B cell (primary cell): Measurements from ENCODE around the gene FIBCD1. TPM values are rescaled to one million over a fixed set of nuclear protein-coding genes. Genes with fewer than 3 reads are reported as not detected.

Source experiments
- ATAC-seq: fragments of 200-7000 bp; cut with Tn5 transposase; one replicate; pipeline ENCODE4 v1.10.0; 2021; ENCODE audit warnings: low read depth, mild to moderate bottlenecking, moderate number of reproducible peaks, moderate library complexity
- CTCF ChIA-PET: fragments of 350-600 bp; sonication (Branson Sonifier 250); formaldehyde crosslinking; loops from one replicate; lab custom pipeline; 2021; ENCODE audit warnings: antibody characterized with exemption, inconsistent platforms; lab: Charles Lee
- POLR2A ChIA-PET: fragments of 350-600 bp; sonication (Branson Sonifier 250); formaldehyde crosslinking; loops from one replicate; lab custom pipeline; 2021; ENCODE audit warnings: antibody characterized with exemption; lab: Charles Lee
- DNase-seq: peaks from one replicate; pipeline ENCODE4 v3.0.0; 2013
- H2AFZ ChIP-seq: 2 replicates; pipeline ENCODE4 v1.6.1; 2012; ENCODE audit warnings: mild to moderate bottlenecking, low read depth, low read length; ENCODE audit not compliant: insufficient read depth, poor library complexity, severe bottlenecking
- H3K27ac ChIP-seq, 2 donors: 1 replicate in 1 of 2; 2 replicates in 1 of 2; pipeline ENCODE4 v1.5.1; 2012 to 2013; ENCODE audit warnings: low read length in 2 of 2, mild to moderate bottlenecking in 2 of 2, moderate library complexity in 1 of 2
- H3K27me3 ChIP-seq, 4 experiments: fragments of 200-600 bp in 1 of 4; sonication (generic) in 1 of 4; replicated peaks in 1 of 4; 1 replicate in 2 of 4; 2 replicates in 2 of 4; pipeline versions ENCODE4 v1.6.1 to v1.7.0; 2013 to 2016; ENCODE audit warnings: low read length in 3 of 4, mild to moderate bottlenecking in 2 of 4, mixed read lengths in 1 of 4, moderate library complexity in 1 of 4; ENCODE audit not compliant: insufficient read depth in 4 of 4, control insufficient read depth in 3 of 4; ENCODE audit errors: control extremely low read depth in 1 of 4
- H3K36me3 ChIP-seq, 2 experiments: replicated peaks in 1 of 2; 1 replicate in 1 of 2; 2 replicates in 1 of 2; pipeline versions ENCODE4 v1.6.1 to v1.7.1; 2013; ENCODE audit warnings: low read length in 1 of 2; ENCODE audit not compliant: insufficient read depth in 2 of 2, control insufficient read depth in 1 of 2; ENCODE audit errors: control extremely low read depth in 1 of 2, extremely low read depth in 1 of 2
- H3K4me1 ChIP-seq, 2 donors: fragments of 200-600 bp in 1 of 2; sonication (generic) in 1 of 2; 1 replicate in 1 of 2; 2 replicates in 1 of 2; pipeline versions ENCODE4 v1.5.1 to v1.6.1; 2013 to 2017; ENCODE audit warnings: low read length in 2 of 2; ENCODE audit not compliant: control insufficient read depth in 2 of 2, insufficient read depth in 2 of 2
- H3K4me2 ChIP-seq: replicated peaks from 2 replicates; pipeline ENCODE3; 2012; ENCODE audit warnings: mild to moderate bottlenecking, low read depth, low read length; ENCODE audit not compliant: poor library complexity, severe bottlenecking
- H3K4me3 ChIP-seq, 5 experiments: fragments of 200-600 bp in 1 of 5; sonication (generic) in 1 of 5; 1 replicate in 3 of 5; 2 replicates in 2 of 5; pipeline versions ENCODE4 v1.5.1 to v1.7.0; 2011 to 2016; ENCODE audit warnings: low read length in 4 of 5, mild to moderate bottlenecking in 4 of 5, low read depth in 2 of 5, control low read depth in 1 of 5, moderate library complexity in 1 of 5; ENCODE audit not compliant: insufficient read depth in 1 of 5; ENCODE audit errors: control extremely low read depth in 1 of 5, extremely low read depth in 1 of 5
- H3K79me2 ChIP-seq: fragments of 200-600 bp; sonication (generic); one replicate; pipeline ENCODE4 v1.6.0; 2016; ENCODE audit warnings: low read length; ENCODE audit not compliant: control insufficient read depth, insufficient read depth
- H3K9ac ChIP-seq: fragments of 200-600 bp; sonication (generic); 2 replicates; pipeline ENCODE4 v1.6.1; 2017; ENCODE audit warnings: mild to moderate bottlenecking, low read length, moderate library complexity
- H3K9me3 ChIP-seq, 3 donors: one replicate each; pipeline versions ENCODE4 v1.6.1 to v1.7.1; 2013; ENCODE audit warnings: low read length in 2 of 3; ENCODE audit not compliant: control insufficient read depth in 2 of 3, insufficient read depth in 1 of 3; ENCODE audit errors: control extremely low read depth in 1 of 3
- H4K20me1 ChIP-seq: 2 replicates; pipeline ENCODE4 v1.6.0; 2012; ENCODE audit warnings: mild to moderate bottlenecking, low read length; ENCODE audit not compliant: insufficient read depth, control insufficient read depth, poor library complexity, severe bottlenecking
- H3K27ac Mint-ChIP-seq: one replicate; pipeline ENCODE4 v1.8.0; 2021; ENCODE audit warnings: mixed read lengths
- H3K27me3 Mint-ChIP-seq: one replicate; pipeline ENCODE4 v1.8.0; 2021; ENCODE audit warnings: mixed read lengths
- H3K4me1 Mint-ChIP-seq: one replicate; pipeline ENCODE4 v1.8.0; 2021; ENCODE audit warnings: mixed read lengths
- H3K4me3 Mint-ChIP-seq: one replicate; pipeline ENCODE4 v1.8.0; 2021; ENCODE audit warnings: mixed read lengths
- H3K9me3 Mint-ChIP-seq: one replicate; pipeline ENCODE4 v1.8.0; 2022; ENCODE audit warnings: mixed read lengths; ENCODE audit not compliant: insufficient read depth
- EZH2 ChIP-seq: IDR thresholded peaks from 2 replicates; pipeline ENCODE4 v1.6.1; 2012; ENCODE audit warnings: borderline replicate concordance, low read depth, mild to moderate bottlenecking, moderate library complexity, low read length; ENCODE audit not compliant: insufficient read depth, poor library complexity, severe bottlenecking
- WGBS: methylation state at CpG from one replicate; pipeline ENCODE4 v1.1.5; 2013; ENCODE audit warnings: missing lambda C conversion rate; ENCODE audit not compliant: insufficient coverage; 5-methylcytosine and 5-hydroxymethylcytosine counted together
- intact Hi-C: fragments of 100-400 bp; cut with micrococcal nuclease; formaldehyde crosslinking; loops from one replicate; pipeline ENCODE4 v1.10.0; 2022
- polyA plus RNA-seq: library from polyadenylated mRNA; depleted of rRNA; stranded (reverse); fragments of >200 nt; gene quantifications from 2 replicates; pipeline ENCODE4 v1.2.3, GENCODE V29; 2012
- total RNA-seq, 2 donors: library from RNA; stranded (reverse); fragments of 120-200 nt in 1 of 2; gene quantifications; 1 replicate in 1 of 2; 2 replicates in 1 of 2; pipeline versions ENCODE4 v1.2.3 to v1.2.4, GENCODE V29; 2013 to 2022
- TF ChIP-seq, protein P1 (sequence below): fragments of 200-600 bp; IDR thresholded peaks from one replicate; pipeline ENCODE4 v1.8.0; 2022; ENCODE audit warnings: antibody characterized with exemption, mild to moderate bottlenecking

FIBCD1 gene
- total and polyA plus RNA-seq, 2 donors (not counting 1 experiment from before 2014, with no cell fraction given), result not detected

DNA sequence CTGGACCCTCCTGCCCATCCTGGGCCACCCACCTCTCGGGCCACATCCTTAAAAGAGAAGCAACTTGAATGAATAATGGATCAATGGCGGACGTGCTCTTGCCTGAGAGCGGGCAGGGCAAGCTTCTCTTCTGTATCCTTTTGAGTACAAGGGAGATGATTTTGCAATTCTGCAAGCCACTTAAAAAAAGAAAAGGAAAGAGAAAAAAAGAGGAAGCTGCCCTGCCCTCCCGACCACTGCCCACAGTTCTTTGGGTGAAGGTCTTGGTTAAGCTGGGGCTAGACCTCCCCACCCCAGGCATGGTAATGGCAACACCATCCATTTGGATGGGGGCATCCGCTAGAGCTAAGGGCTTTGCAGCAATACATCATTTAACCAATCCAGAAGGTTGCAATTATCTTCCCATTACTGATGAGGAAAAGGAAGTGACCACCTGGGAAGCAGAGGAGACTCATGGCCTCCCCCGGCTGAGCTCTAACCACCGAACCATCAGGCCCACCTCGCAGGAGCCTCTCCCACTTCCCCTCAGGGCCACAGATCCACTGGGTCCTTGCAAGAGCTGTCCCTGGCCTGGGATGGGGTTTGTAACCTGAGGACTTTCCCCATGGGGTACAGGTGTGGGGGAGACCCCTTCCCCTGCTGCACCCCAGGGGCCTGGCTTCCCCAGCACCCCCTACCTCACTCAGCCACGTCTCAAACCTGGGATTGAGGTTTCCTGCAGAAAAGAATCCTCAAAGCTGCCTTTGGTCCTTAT is 42.1 kb upstream of the FIBCD1 start:
- H3K36me3 ChIP-seq, result no peaks in the 10 kb centered on the region
- ChIA-PET CTCF (interaction anchor here (1.0 kb wide), 1 partner anchor 65 kb away, joined by 3 read pairs; no protein-coding TSS in a partner anchor), POLR2A (no interaction called here)
- H3K4me3 ChIP-seq, result no peak overlapping the region
- no peak overlapping the region for H3K4me2 ChIP-seq
- DNase-seq (no peak), ATAC-seq (no peak)
- H3K27me3 ChIP-seq, result no peaks in the 10 kb centered on the region
- no peak overlapping the region for H3K9ac ChIP-seq
- intact Hi-C loops, result no loop called here
- Mint-ChIP-seq H3K27ac (no peak overlapping the region), H3K9me3 (no peaks in the 10 kb centered on the region), H3K4me1 (no peaks in the 10 kb centered on the region), H3K4me3 (no peak overlapping the region), H3K27me3 (peaks cover 10% of the 10 kb centered on the region)
- H3K27ac ChIP-seq, result no peak overlapping the region
- no peak for TF ChIP-seq EZH2
- TF ChIP-seq, protein P1, sequence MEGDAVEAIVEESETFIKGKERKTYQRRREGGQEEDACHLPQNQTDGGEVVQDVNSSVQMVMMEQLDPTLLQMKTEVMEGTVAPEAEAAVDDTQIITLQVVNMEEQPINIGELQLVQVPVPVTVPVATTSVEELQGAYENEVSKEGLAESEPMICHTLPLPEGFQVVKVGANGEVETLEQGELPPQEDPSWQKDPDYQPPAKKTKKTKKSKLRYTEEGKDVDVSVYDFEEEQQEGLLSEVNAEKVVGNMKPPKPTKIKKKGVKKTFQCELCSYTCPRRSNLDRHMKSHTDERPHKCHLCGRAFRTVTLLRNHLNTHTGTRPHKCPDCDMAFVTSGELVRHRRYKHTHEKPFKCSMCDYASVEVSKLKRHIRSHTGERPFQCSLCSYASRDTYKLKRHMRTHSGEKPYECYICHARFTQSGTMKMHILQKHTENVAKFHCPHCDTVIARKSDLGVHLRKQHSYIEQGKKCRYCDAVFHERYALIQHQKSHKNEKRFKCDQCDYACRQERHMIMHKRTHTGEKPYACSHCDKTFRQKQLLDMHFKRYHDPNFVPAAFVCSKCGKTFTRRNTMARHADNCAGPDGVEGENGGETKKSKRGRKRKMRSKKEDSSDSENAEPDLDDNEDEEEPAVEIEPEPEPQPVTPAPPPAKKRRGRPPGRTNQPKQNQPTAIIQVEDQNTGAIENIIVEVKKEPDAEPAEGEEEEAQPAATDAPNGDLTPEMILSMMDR, result no peak
- H4K20me1 ChIP-seq, result no peaks in the 10 kb centered on the region
- no peak overlapping the region for H2AFZ ChIP-seq
- no peaks in the 10 kb centered on the region for H3K9me3 ChIP-seq
- H3K79me2 ChIP-seq, result no peaks in the 10 kb centered on the region
- no peaks in the 10 kb centered on the region for H3K4me1 ChIP-seq
- WGBS, result 7% methylated on average over 4 of the region's 10 CpGs

DNA sequence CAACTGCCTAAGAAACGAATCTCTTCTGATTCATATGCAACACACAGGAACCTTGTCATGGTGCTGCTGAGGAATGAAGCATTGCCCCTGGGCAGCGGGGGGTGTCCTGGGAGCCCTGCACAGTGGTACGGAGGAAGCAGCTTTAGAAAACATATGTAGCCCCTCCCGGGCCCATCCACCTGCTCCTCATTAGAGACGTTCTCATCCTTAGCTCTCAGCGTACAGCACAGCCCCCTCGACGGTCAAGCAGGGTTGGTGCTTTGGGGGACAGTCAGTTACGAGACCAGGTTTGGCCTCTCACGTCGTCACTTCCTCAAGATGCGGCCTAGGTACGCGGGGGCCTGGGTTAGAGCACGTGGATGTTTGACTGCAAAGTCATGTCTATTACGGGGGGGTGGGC is 41.5 kb upstream of the FIBCD1 start:
- Histone ChIP-seq H3K4me3 (no peak overlapping the region), H3K4me2 (no peak overlapping the region), H3K9ac (no peak overlapping the region), H3K79me2 (no peaks in the 10 kb centered on the region), H3K27ac (no peak overlapping the region), H3K36me3 (no peaks in the 10 kb centered on the region), H3K9me3 (no peaks in the 10 kb centered on the region), H3K27me3 (no peaks in the 10 kb centered on the region), H4K20me1 (no peaks in the 10 kb centered on the region), H2AFZ (no peak overlapping the region), H3K4me1 (no peaks in the 10 kb centered on the region)
- Mint-ChIP-seq H3K4me1 (no peaks in the 10 kb centered on the region), H3K27me3 (peaks cover 10% of the 10 kb centered on the region), H3K4me3 (no peak overlapping the region), H3K9me3 (no peaks in the 10 kb centered on the region), H3K27ac (no peak overlapping the region)
- intact Hi-C loops, result no loop called here
- WGBS, result 45% methylated on average over 10 of the region's 16 CpGs
- no peak for TF ChIP-seq EZH2
- TF ChIP-seq, protein P1, result no peak
- ChIA-PET CTCF (interaction anchor here (1.0 kb wide), 1 partner anchor 66 kb away, joined by 3 read pairs; no protein-coding TSS in a partner anchor), POLR2A (no interaction called here)
- ATAC-seq (no peak), DNase-seq (no peak)
